Hematopoietic multipotent progenitor cell treated with erythropoietin and hydrocortisone succinate and interleukin-3 and kit ligand, for 15 days (in vitro differentiated cells): ENCODE results near the gene DLG2.
A peak's percentile ranks its signal among the peaks of the same experiment; 100 is the strongest.

Experiments used
- DNase-seq: peaks from one replicate; pipeline ENCODE4 v3.0.0-alpha.2; 2015; ENCODE audit warnings: low spot score

The DLG2 gene

GRCh38 chr11:84471501-84471900 lies 1155.6 kb downstream of the DLG2 start:
- no peak for DNase-seq

GRCh38 chr11:84468235-84468634 lies 1158.9 kb downstream of the DLG2 start:
- no peak for DNase-seq

- DNase-seq: no peak
Observed at GRCh38 chr11:84465040-84465439, 1162.1 kb downstream of the DLG2 start.

DNA sequence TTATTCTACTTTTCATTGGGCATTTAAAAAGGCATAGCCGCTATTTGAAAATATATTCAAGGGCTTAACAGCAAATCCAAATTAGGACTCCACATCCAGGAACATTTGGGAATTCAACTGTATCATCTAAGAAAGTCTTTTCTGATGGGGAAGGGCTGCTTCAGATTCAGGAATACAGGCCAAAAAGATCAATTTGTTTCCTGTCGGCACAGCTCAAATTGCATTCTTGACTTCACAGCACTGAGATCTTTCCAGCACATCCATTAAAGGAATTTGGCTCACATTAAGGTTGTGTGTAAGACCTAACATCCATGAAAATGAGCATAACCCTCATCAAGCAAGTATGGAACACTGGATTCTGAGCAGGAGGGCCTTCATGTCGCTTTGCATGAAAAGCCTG lies 1171.5 kb downstream of the DLG2 start:
- DNase-seq: no peak

- DNase-seq: no peak
Observed at GRCh38 chr11:84452211-84452610, 1174.9 kb downstream of the DLG2 start.

DNA sequence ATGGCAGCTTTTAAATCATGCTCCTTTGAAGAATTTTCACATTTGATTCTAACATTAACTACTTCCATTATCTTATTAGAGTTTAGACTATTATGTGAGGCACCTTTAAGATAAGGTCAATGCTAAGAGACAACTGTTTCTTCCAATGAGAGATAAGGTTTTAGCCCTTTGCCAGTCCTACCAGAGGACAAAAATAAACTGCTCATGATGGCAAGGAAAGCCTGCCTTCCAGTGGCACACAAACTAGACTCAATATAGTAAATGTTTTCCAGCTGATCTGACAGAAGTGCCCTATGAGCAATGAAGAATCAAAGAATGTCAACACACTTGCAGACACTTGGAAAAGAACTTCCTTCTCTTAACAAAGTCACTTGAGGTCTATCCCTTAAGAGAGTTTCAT lies 1188.6 kb downstream of the DLG2 start:
- DNase-seq: no peak

- no peak for DNase-seq
Observed at GRCh38 chr11:84437071-84437980, 1189.8 kb downstream of the DLG2 start.

GRCh38 chr11:84430661-84431060 lies 1196.5 kb downstream of the DLG2 start:
- DNase-seq: no peak

- DNase-seq: no peak
Observed at GRCh38 chr11:84425673-84426072, 1201.5 kb downstream of the DLG2 start.

DNA sequence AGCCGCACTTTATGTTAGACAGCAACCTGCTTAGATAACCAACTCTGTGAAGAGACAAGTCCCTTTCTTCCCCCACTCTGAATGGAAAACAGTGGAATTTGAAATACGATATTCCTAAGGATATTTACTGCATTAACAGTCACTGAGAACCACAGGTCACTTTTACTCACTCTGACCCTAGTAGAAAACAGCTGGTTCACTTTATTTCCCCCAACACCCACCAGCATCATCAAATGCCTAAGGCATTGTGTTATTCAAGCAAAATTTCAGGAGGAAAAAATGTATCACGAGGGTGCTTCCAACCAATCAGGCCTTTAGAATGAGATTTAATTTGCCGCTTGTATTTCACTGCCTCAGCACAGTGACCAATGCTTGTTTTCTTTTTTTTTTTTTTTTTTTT lies 1206.9 kb downstream of the DLG2 start:
- DNase-seq: no peak

- no peak for DNase-seq
Observed at GRCh38 chr11:84419616-84420015, 1207.5 kb downstream of the DLG2 start.

GRCh38 chr11:84414920-84415319 lies 1212.2 kb downstream of the DLG2 start:
- DNase-seq: no peak

- DNase-seq: no peak
Observed at GRCh38 chr11:84413549-84413948, 1213.6 kb downstream of the DLG2 start.

GRCh38 chr11:84412862-84413261 lies 1214.3 kb downstream of the DLG2 start:
- no peak for DNase-seq

GRCh38 chr11:84408946-84409411 lies 1218.2 kb downstream of the DLG2 start:
- DNase-seq: no peak

DNA sequence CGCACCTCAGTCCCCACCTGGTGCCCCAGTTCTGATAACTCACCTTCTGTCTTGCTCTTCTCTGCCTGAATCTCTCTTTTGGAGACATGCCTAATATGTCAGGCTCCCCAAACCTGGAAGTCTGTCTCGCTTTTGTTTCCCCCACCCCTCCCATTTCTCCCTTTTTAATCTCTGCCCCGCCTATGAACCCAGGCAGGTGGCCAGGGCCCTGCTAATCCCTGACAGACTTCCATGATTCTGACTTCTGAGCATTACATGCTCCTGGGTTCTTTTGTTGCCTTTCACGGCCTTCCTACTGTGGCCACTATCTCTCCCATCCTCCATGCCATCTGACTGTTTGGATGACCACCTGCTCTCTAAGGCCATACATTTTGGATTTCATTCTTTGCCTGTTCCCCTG lies 1220.1 kb downstream of the DLG2 start:
- no peak for DNase-seq

DNA sequence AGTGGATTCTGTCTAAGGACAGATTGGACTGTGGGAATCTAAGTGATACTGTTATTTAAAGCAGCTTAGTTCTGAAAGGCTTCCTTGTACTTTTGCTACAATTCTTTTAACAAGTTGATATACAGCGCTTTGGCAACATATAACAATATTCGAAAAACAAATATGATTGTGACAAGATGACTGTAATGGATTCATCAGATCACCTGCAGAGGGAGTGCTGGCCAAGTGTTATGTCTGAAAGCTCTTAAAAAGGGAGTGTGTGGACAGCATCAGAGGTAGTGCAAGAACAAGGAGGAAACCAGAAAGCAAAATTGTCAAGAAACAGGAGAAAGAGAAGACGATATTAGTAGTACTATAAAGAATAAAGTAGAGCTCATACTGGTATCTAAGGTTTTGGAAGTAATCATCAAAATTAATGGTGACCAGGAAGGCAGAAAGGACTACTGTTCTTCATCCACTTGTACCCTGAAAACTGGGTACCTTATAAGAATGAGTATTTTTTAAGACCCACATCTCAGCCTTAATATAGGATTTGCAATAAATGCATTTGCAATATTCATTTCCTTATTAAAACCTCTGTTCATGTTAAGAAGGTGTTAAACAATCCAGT lies 1229.0 kb downstream of the DLG2 start:
- DNase-seq: no peak

DNA sequence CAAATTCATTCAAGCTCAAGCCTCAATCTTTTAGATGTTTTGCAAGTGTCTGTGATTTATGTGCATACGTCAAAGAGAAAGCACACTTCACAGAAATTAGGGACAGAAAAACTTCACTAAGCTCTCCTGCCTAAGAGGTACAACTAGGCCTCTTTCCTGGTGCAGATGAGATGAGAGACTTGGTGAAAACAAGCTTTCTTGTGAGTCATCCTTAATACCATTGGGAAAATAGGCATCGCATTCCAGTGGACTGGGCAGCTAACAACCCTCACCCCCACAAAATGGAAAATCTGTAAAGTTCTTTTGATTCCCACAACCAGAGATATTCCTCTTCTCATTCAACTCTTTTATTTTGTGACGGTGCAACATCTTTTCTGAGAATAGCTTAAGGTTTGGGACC lies 1230.6 kb downstream of the DLG2 start:
- no peak for DNase-seq

DNA sequence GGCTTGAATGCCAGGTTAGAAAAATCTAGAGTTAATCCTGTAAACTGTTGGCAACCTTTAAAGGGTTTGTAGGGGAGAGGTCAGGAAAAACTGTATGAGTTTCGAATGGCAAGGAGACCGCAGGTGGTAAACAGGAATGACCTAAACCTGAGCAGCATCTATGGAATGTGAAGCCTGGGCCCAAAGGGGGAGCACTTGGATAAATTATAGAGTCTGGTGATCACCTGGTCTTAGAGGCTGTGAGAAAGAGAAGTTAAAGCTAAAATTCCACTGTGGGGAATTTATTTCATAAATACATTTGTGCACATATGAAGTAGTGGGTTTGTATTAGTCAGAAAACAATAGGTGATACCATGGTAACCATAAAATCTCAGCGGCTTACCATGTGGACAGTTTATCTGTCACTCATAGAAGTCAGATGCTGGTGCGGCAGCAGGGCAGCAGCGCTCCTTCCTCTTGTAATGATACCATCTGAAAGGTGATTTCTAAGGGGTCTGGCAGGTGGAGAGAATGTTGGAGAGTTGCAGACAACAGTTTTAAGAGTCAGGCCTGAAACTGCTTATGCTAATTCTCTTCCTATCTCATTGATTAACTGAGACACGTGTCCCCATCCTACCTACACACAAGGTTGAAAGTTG lies 1236.6 kb downstream of the DLG2 start:
- no peak for DNase-seq

DNA sequence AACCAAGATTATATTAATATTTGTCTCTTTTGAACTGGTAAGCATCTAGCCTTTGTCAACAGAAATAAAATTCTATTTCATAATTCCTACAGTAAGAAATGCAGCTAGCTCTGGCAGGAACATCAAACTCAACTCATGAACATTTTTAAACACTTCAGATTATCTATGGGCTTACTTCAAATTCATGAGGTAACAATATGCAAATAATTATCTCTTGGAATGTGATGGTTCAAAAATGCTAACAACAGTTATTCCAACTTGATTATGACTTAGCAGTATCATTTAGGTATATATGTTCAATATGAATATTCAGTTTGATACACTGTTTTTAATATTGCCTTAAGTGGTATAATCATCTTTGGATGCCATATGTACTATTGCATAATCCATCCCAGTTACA lies 1237.4 kb downstream of the DLG2 start:
- no peak for DNase-seq

- DNase-seq: peak; percentile 12
Observed at GRCh38 chr11:84384731-84385130, 1242.4 kb downstream of the DLG2 start.

- no peak for DNase-seq
Observed at GRCh38 chr11:84383576-84383975, 1243.6 kb downstream of the DLG2 start.

GRCh38 chr11:84381666-84382065 lies 1245.5 kb downstream of the DLG2 start:
- no peak for DNase-seq
